Measurements from ENCODE around the gene LUZP4.

Gene LUZP4

GRCh38 chrX:115289465-115289864, at the start of gene LUZP4:
LUZP4 (plus strand) TSS chrX:115289715; CDS start chrX:115289760, 45 bp downstream.
- CTCF ChIA-PET: no interaction called here
- DNase-seq (ENCODE audit: extremely low spot score): no peak

GRCh38 chrX:115251458-115252233, 37.9 kb upstream of the LUZP4 start:
- POLR2A ChIA-PET: no interaction called here
- no peak for DNase-seq (ENCODE audit: extremely low spot score)
- no peak for TF ChIP-seq CTCF (IDR thresholded peaks at IDR 0.05; ENCODE audit: control extremely low read depth, extremely low read depth, low read depth, missing control alignments)
- CTCF ChIA-PET: interaction anchor here (1.8 kb wide), 1 partner anchor 391 kb away, joined by 4 read pairs; no protein-coding TSS in a partner anchor

More at GRCh38 chrX:115289465-115289864, at the start of gene LUZP4:
- no peak for TF ChIP-seq CTCF (IDR thresholded peaks at IDR 0.05; ENCODE audit: control extremely low read depth, extremely low read depth, low read depth, missing control alignments)
- POLR2A ChIA-PET: no interaction called here

DNA sequence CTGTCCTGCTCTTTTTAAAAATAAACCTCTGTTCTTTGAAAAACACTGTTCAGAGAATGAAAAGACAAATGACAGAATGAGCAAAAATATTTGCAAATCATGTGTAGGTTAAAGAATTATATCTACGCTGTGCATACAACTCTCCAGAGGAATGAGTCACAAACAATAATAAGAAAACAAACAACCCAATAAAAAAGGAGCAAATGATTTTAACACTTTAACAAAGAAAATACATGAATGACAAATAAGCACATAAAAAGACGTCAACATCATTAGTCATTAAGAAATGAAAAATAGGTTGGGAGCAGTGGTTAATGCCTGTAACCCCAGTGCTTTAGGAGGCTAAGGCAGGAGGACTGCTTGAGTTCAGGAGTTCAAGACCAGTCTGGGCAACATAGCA, 34.5 kb upstream of the LUZP4 start:
- no peak for TF ChIP-seq CTCF (IDR thresholded peaks at IDR 0.05; ENCODE audit: control extremely low read depth, extremely low read depth, low read depth, missing control alignments)
- no peak for DNase-seq (ENCODE audit: extremely low spot score)
- CTCF ChIA-PET: no interaction called here
- POLR2A ChIA-PET: no interaction called here

DNA sequence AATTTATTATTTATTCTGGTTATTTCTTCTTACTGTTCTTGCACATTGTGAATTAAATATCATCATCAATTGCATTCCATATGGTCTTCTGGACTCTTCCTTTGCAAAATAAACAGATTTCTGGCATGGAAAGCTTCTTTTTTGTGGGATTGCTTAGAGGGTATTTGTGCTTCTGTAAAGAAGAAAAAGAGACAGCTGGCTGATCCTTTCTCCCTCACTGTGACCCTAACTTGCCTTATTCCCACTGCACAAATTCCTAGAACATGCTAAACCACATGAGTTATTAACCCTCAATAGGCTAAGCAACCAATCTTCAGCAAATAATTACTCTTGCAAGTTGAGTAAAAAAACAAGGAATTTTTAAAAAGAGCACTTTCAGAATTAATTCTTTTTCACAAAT, 31.8 kb upstream of the LUZP4 start:
- TF ChIP-seq CTCF (IDR thresholded peaks at IDR 0.05; ENCODE audit: control extremely low read depth, extremely low read depth, low read depth, missing control alignments): no peak
- ChIA-PET CTCF (no interaction called here), POLR2A (no interaction called here)
- DNase-seq (ENCODE audit: extremely low spot score): no peak

DNA sequence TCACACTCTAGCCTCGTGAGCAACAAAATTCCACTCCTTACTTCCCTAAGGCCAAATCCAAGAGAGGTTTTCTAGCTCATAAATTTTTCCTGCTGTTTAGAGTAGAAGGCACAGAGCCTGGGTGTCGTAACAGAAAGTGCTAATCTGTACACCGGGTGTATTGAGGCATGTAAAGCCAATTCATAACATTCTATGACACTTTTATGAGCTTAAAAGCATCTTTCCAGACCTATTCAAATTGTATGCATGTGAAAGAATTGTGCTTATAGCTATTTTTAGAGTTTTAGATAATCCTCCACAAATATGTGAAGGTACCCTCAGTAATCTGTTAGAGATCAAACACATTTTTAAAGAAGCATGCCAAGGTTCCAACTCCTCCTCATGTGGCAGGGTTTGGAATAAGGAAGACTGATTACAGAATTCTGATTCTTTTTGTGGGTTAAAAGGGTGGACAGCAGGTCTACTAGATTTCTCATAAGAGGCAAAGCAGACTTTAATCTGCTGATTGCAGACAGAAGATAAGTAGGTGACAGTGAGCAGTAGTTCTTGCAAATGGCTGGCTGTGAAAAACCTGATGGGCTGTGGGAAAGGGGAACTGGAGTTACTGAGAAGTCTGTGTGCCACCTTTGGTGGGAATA, 30.2 kb upstream of the LUZP4 start:
- no peak for TF ChIP-seq CTCF (IDR thresholded peaks at IDR 0.05; ENCODE audit: control extremely low read depth, extremely low read depth, low read depth, missing control alignments)
- ChIA-PET CTCF (no interaction called here), POLR2A (no interaction called here)
- no peak for DNase-seq (ENCODE audit: extremely low spot score)

- CTCF ChIA-PET: no interaction called here
Observed at GRCh38 chrX:115260330-115260729, 29.2 kb upstream of the LUZP4 start.

More at GRCh38 chrX:115260330-115260729, 29.2 kb upstream of the LUZP4 start:
- no peak for TF ChIP-seq CTCF (IDR thresholded peaks at IDR 0.05; ENCODE audit: control extremely low read depth, extremely low read depth, low read depth, missing control alignments)
- DNase-seq (ENCODE audit: extremely low spot score): no peak
- POLR2A ChIA-PET: no interaction called here

All from GM10248 (cell line).